ENCODE results near the gene MCU. TPM values are rescaled to one million over a fixed set of nuclear protein-coding genes. Genes with fewer than 3 reads are reported as not detected.

Gene MCU
- total RNA-seq (2021) (36.5 to 41.4 TPM (median 37.2 TPM) in 3 replicates), Bru-seq, nascent RNA (percentile 78 among the genes with signal in this experiment)
- long read RNA-seq, experiment 1, transcript MCU-202 (8 exons, 2,949 nt) = major isoform, 214 of 275 reads
- long read RNA-seq, experiment 1, partial matches to known transcripts = 16 of 275 reads
- long read RNA-seq, experiment 1, other reads (novel, unspliced or antisense) = 43 of 275 reads
- long read RNA-seq, experiment 2, transcript MCU-202 (8 exons, 2,949 nt) = major isoform, 30 of 54 reads
- long read RNA-seq, experiment 2, partial matches to known transcripts = 19 of 54 reads
- long read RNA-seq, experiment 2, other reads (novel, unspliced or antisense) = 4 of 54 reads
- long read RNA-seq, experiment 3, partial matches to known transcripts = 12 of 13 reads
- long read RNA-seq, experiment 3, other reads (novel, unspliced or antisense) = 1 of 13 reads

GRCh38 chr10:72691863-72692743 lies at the start of gene MCU:
Gene MCU, plus strand, starts transcription at chr10:72692143. Its CDS starts 9 bp downstream, at chr10:72692152.
- POLR2A ChIA-PET = interaction anchor here (0.6 to 1.1 kb wide), 5 partner anchors 16 to 141 kb away, joined by 3 to 15 read pairs (median 4); partner anchors contain the start of gene MICU1
- Mint-ChIP-seq H3K4me3 (peak within 1 kb of the TSS; percentile 87), H3K27ac (0 out of 2 replicates have a peak within 1 kb of the TSS, but pooled peaks have one; percentile 64), H3K4me1 (peaks cover 25% of the 10 kb centered on the region), H3K9me3 (no peaks in the 10 kb centered on the region), H3K27me3 (ENCODE audit: low read depth) (no peaks in the 10 kb centered on the region), H3K36me3 (no peaks in the 10 kb centered on the region)
- TF ChIP-seq NFYB (CRISPR knock-in tag; conservative IDR thresholded peaks at IDR 0.05; ENCODE audit: low read depth) (peak; percentile 61), MLX (CRISPR knock-in tag; IDR thresholded peaks at IDR 0.05) (no peak), FOXK1 (CRISPR knock-in tag; IDR thresholded peaks at IDR 0.05) (peak; percentile 36; the same call in 1 of the 2 replicates), ZNF232 (CRISPR knock-in tag; IDR thresholded peaks at IDR 0.05) (no peak), CREM (CRISPR knock-in tag; IDR thresholded peaks at IDR 0.05) (peak; percentile 47; the same call in 1 of the 2 replicates), CTCF (IDR thresholded peaks at IDR 0.05) (no peak), E2F5 (CRISPR knock-in tag; IDR thresholded peaks at IDR 0.05) (peak; percentile 19; the same call in 1 of the 2 replicates), GABPB1 (CRISPR knock-in tag; IDR thresholded peaks at IDR 0.05) (peak; percentile 47; the same call in 1 of the 2 replicates), SP1 (CRISPR knock-in tag; conservative IDR thresholded peaks at IDR 0.05) (peak; percentile 76), ETV6 (CRISPR knock-in tag; IDR thresholded peaks at IDR 0.05) (peak; percentile 58; the same call in 1 of the 2 replicates), TEAD1 (CRISPR knock-in tag; IDR thresholded peaks at IDR 0.05) (peak; percentile 82; the same call in 1 of the 2 replicates)
- CTCF ChIA-PET = interaction anchor here (0.9 to 1.7 kb wide), 4 partner anchors 18 to 369 kb away, joined by 3 to 6 read pairs (median 4); no protein-coding TSS in a partner anchor
- peak; percentile 100 for ATAC-seq
- DNase-seq (ENCODE audit: low spot score) = peak; percentile 96

- Mint-ChIP-seq H3K27me3 (ENCODE audit: low read depth) (no peaks in the 10 kb centered on the region), H3K27ac (no peak overlapping the region), H3K9me3 (0 out of 2 replicates have a peak, but pooled peaks cover 4% of the 10 kb centered on the region), H3K36me3 (no peaks in the 10 kb centered on the region), H3K4me3 (no peak overlapping the region), H3K4me1 (peaks cover 8% of the 10 kb centered on the region)
- ChIA-PET POLR2A (no interaction called here), CTCF (no interaction called here)
- DNase-seq (ENCODE audit: low spot score) (no peak), ATAC-seq (no peak)
- no peak for TF ChIP-seq TP53 (CRISPR knock-in tag; IDR thresholded peaks at IDR 0.05)
- TF ChIP-seq ESRRA (CRISPR knock-in tag; IDR thresholded peaks at IDR 0.05; ENCODE audit: borderline replicate concordance) = no peak
- no peak for TF ChIP-seq ZNF232 (CRISPR knock-in tag; IDR thresholded peaks at IDR 0.05)
- TF ChIP-seq GRHL2 (CRISPR knock-in tag; IDR thresholded peaks at IDR 0.05; ENCODE audit: insufficient replicate concordance, severe bottlenecking) = no peak
- TF ChIP-seq ZNF425 (CRISPR knock-in tag; conservative IDR thresholded peaks at IDR 0.05) = no peak
- no peak for TF ChIP-seq ZNF416 (CRISPR knock-in tag; IDR thresholded peaks at IDR 0.05)
- no peak for TF ChIP-seq TCF7 (CRISPR knock-in tag; IDR thresholded peaks at IDR 0.05; ENCODE audit: low read depth)
- no peak for TF ChIP-seq ELF4 (CRISPR knock-in tag; IDR thresholded peaks at IDR 0.05; ENCODE audit: low read depth)
- no peak for TF ChIP-seq ATF1 (CRISPR knock-in tag; IDR thresholded peaks at IDR 0.05)
- no peak for TF ChIP-seq OVOL2 (CRISPR knock-in tag; IDR thresholded peaks at IDR 0.05; ENCODE audit: borderline replicate concordance)
These were observed 49.6 kb upstream of the MCU start for GRCh38 chr10:72642318-72642717.
